Stimulated activated naive CD8-positive, alpha-beta T cell treated with anti-CD3 and anti-CD28 coated beads, Interleukin-15, Interleukin-2, amounts not matched to agents 100 ng/mL and 50 ng/mL, for 24 hours (primary cell): ENCODE data around the gene ANTKMT.
"Not testable (repeated sequence)": the region's sequence is repeated elsewhere in the genome, so short reads cannot be mapped to it uniquely, and the experiment has no call there.

ENCODE experiments used
- H3K27ac Mint-ChIP-seq: one replicate; pipeline ENCODE4 v1.8.0; 2021; ENCODE audit warnings: mild to moderate bottlenecking, mixed read lengths
- H3K27me3 Mint-ChIP-seq: one replicate; pipeline ENCODE4 v1.8.0; 2021; ENCODE audit warnings: mixed read lengths
- H3K36me3 Mint-ChIP-seq: one replicate; pipeline ENCODE4 v1.8.0; 2021; ENCODE audit warnings: low read depth, mixed read lengths
- H3K4me1 Mint-ChIP-seq: one replicate; pipeline ENCODE4 v1.8.0; 2021; ENCODE audit warnings: low read depth, mixed read lengths
- H3K4me3 Mint-ChIP-seq: one replicate; pipeline ENCODE4 v1.8.0; 2021; ENCODE audit warnings: mild to moderate bottlenecking, mixed read lengths
- H3K9me3 Mint-ChIP-seq: one replicate; pipeline ENCODE4 v1.8.0; 2021; ENCODE audit warnings: mixed read lengths

Gene ANTKMT

GRCh38 chr16:733382-734207, 12.6 kb downstream of the ANTKMT start:
- no peak overlapping the region for H3K27ac Mint-ChIP-seq
- H3K4me1 Mint-ChIP-seq: peaks cover 20% of the 10 kb centered on the region
- H3K9me3 Mint-ChIP-seq: no peaks in the 10 kb centered on the region
- no peaks in the 10 kb centered on the region for H3K27me3 Mint-ChIP-seq
- peaks cover 19% of the 10 kb centered on the region for H3K36me3 Mint-ChIP-seq
- no peak overlapping the region for H3K4me3 Mint-ChIP-seq

- no peak overlapping the region for H3K4me3 Mint-ChIP-seq
- H3K9me3 Mint-ChIP-seq: no peaks in the 10 kb centered on the region
- H3K36me3 Mint-ChIP-seq: peaks cover 19% of the 10 kb centered on the region
- peaks cover 24% of the 10 kb centered on the region for H3K4me1 Mint-ChIP-seq
- H3K27ac Mint-ChIP-seq: no peak overlapping the region
- H3K27me3 Mint-ChIP-seq: no peaks in the 10 kb centered on the region
These were observed 13.4 kb downstream of the ANTKMT start for GRCh38 chr16:734208-734980.

GRCh38 chr16:734981-735881, 14.3 kb downstream of the ANTKMT start:
- Mint-ChIP-seq H3K4me1 (peaks cover 30% of the 10 kb centered on the region), H3K9me3 (no peaks in the 10 kb centered on the region), H3K4me3 (no peak overlapping the region), H3K27me3 (no peaks in the 10 kb centered on the region), H3K27ac (peak overlapping the region; percentile 28), H3K36me3 (peaks cover 19% of the 10 kb centered on the region)

GRCh38 chr16:735982-736453, 15.1 kb downstream of the ANTKMT start:
- peaks cover 30% of the 10 kb centered on the region for H3K4me1 Mint-ChIP-seq
- peaks cover 19% of the 10 kb centered on the region for H3K36me3 Mint-ChIP-seq

GRCh38 chr16:736936-737481, 16.1 kb downstream of the ANTKMT start:
- H3K36me3 Mint-ChIP-seq: peaks cover 19% of the 10 kb centered on the region
- H3K9me3 Mint-ChIP-seq: no peaks in the 10 kb centered on the region
- H3K4me1 Mint-ChIP-seq: peaks cover 30% of the 10 kb centered on the region
- H3K27ac Mint-ChIP-seq: no peak overlapping the region
- H3K27me3 Mint-ChIP-seq: no peaks in the 10 kb centered on the region
- no peak overlapping the region for H3K4me3 Mint-ChIP-seq

More at GRCh38 chr16:735982-736453, 15.1 kb downstream of the ANTKMT start:
- Mint-ChIP-seq H3K27me3 (no peaks in the 10 kb centered on the region), H3K9me3 (no peaks in the 10 kb centered on the region), H3K4me3 (no peak overlapping the region), H3K27ac (peak overlapping the region; percentile 36)

GRCh38 chr16:739560-740458, 18.9 kb downstream of the ANTKMT start:
- Mint-ChIP-seq H3K4me3 (peak overlapping the region; percentile 81), H3K27me3 (no peaks in the 10 kb centered on the region), H3K4me1 (peaks cover 30% of the 10 kb centered on the region), H3K27ac (peak overlapping the region; percentile 74), H3K36me3 (peaks cover 19% of the 10 kb centered on the region), H3K9me3 (no peaks in the 10 kb centered on the region)

GRCh38 chr16:740459-740763, 19.5 kb downstream of the ANTKMT start:
- Mint-ChIP-seq H3K4me1 (peaks cover 27% of the 10 kb centered on the region), H3K27ac (peak overlapping the region; percentile 74), H3K4me3 (peak overlapping the region; percentile 81), H3K36me3 (peaks cover 15% of the 10 kb centered on the region), H3K27me3 (no peaks in the 10 kb centered on the region), H3K9me3 (no peaks in the 10 kb centered on the region)

- peaks cover 10% of the 10 kb centered on the region for H3K36me3 Mint-ChIP-seq
- H3K9me3 Mint-ChIP-seq: no peaks in the 10 kb centered on the region
- H3K4me1 Mint-ChIP-seq: peaks cover 22% of the 10 kb centered on the region
- H3K27ac Mint-ChIP-seq: peak within 1 kb of the TSS; percentile 74
- no peaks in the 10 kb centered on the region for H3K27me3 Mint-ChIP-seq
- H3K4me3 Mint-ChIP-seq: peak within 1 kb of the TSS; percentile 81
These were observed 20.0 kb downstream of the ANTKMT start, which contains the start of gene CIAO3 for GRCh38 chr16:740764-741505. CIAO3 (minus strand) TSS chr16:740997; CDS start chr16:740985, 12 bp downstream.

GRCh38 chr16:741986-742629, 21.2 kb downstream of the ANTKMT start:
- peaks cover 7% of the 10 kb centered on the region for H3K36me3 Mint-ChIP-seq
- peaks cover 16% of the 10 kb centered on the region for H3K4me1 Mint-ChIP-seq
- no peaks in the 10 kb centered on the region for H3K27me3 Mint-ChIP-seq
- H3K27ac Mint-ChIP-seq: no peak overlapping the region
- H3K9me3 Mint-ChIP-seq: no peaks in the 10 kb centered on the region
- peak overlapping the region; percentile 80 for H3K4me3 Mint-ChIP-seq

GRCh38 chr16:742894-743293, 21.9 kb downstream of the ANTKMT start:
- H3K27ac Mint-ChIP-seq, H3K27me3 Mint-ChIP-seq, H3K9me3 Mint-ChIP-seq, H3K36me3 Mint-ChIP-seq, H3K4me3 Mint-ChIP-seq: not testable (repeated sequence)
- H3K4me1 Mint-ChIP-seq: peaks cover 12% of the 10 kb centered on the region

- no peaks in the 10 kb centered on the region for H3K36me3 Mint-ChIP-seq
- H3K27ac Mint-ChIP-seq: no peak overlapping the region
These were observed 23.0 kb downstream of the ANTKMT start for GRCh38 chr16:743794-744500.

GRCh38 chr16:745739-746138, 24.8 kb downstream of the ANTKMT start:
- Mint-ChIP-seq H3K36me3 (no peaks in the 10 kb centered on the region), H3K27me3 (no peaks in the 10 kb centered on the region), H3K9me3 (no peaks in the 10 kb centered on the region), H3K27ac (no peak overlapping the region), H3K4me1 (no peaks in the 10 kb centered on the region), H3K4me3 (no peak overlapping the region)

More at GRCh38 chr16:743794-744500, 23.0 kb downstream of the ANTKMT start:
- Mint-ChIP-seq H3K9me3 (no peaks in the 10 kb centered on the region), H3K27me3 (no peaks in the 10 kb centered on the region), H3K4me3 (no peak overlapping the region), H3K4me1 (peaks cover 10% of the 10 kb centered on the region)
